Uterus (tissue), 4 donors: Measurements from ENCODE around the gene SP140. TPM values are rescaled to one million over a fixed set of nuclear protein-coding genes. Genes with fewer than 3 reads are reported as not detected.

Experiments
- DNase-seq, 2 donors: peaks; one replicate each; pipeline ENCODE4 v3.0.0-alpha.2; 2019 to 2020
- H3K27ac ChIP-seq, 2 donors: fragments of 200-600 bp; sonication (generic); 1 replicate in 1 of 2; 2 replicates in 1 of 2; pipeline ENCODE4 v1.5.1; 2016 to 2018
- H3K27me3 ChIP-seq, 2 donors: fragments of 200-600 bp; sonication (generic); one replicate each; pipeline ENCODE4 v1.5.1; 2018 to 2019; ENCODE audit warnings: control low read depth in 1 of 2
- H3K36me3 ChIP-seq, 2 donors: fragments of 200-600 bp; sonication (generic); one replicate each; pipeline ENCODE4 v1.5.1; 2019; ENCODE audit warnings: control low read depth in 1 of 2
- H3K4me1 ChIP-seq, 2 donors: fragments of 200-600 bp; sonication (generic); one replicate each; pipeline ENCODE4 v1.5.1; 2018 to 2019; ENCODE audit warnings: control low read depth in 1 of 2
- H3K4me3 ChIP-seq, 2 donors: fragments of 200-600 bp; sonication (generic); 1 replicate in 1 of 2; 2 replicates in 1 of 2; pipeline ENCODE4 v1.5.1; 2018 to 2019; ENCODE audit warnings: mild to moderate bottlenecking in 1 of 2
- H3K9me3 ChIP-seq, 2 donors: fragments of 200-600 bp; sonication (generic); one replicate each; pipeline ENCODE4 v1.5.1; 2019; ENCODE audit warnings: control low read depth in 1 of 2
- CTCF ChIP-seq, 4 experiments: fragments of 200-600 bp in 2 of 4; fragments of 450-650 bp in 2 of 4; sonication (generic) in 2 of 4; IDR thresholded peaks; one replicate each; pipeline ENCODE4 v1.5.1; 2016 to 2019; ENCODE audit warnings: antibody characterized with exemption in 4 of 4, mild to moderate bottlenecking in 2 of 4, moderate library complexity in 1 of 4
- POLR2A ChIP-seq, 2 donors: fragments of 450-650 bp; IDR thresholded peaks; one replicate each; pipeline ENCODE4 v1.6.1; 2016; ENCODE audit warnings: antibody characterized with exemption in 2 of 2, mild to moderate bottlenecking in 1 of 2, moderate library complexity in 1 of 2
- intact Hi-C: fragments of 100-400 bp; cut with DNase I; formaldehyde crosslinking; loops from one replicate; pipeline ENCODE4 v1.15.1; 2023; ENCODE audit warnings: low total_unique reads
- total RNA-seq, 4 donors: library from RNA; depleted of rRNA in 3 of 4; stranded (reverse); fragments of >200 nt in 3 of 4; gene quantifications; one replicate each; pipeline versions ENCODE4 v1.1.0 to v1.2.4, GENCODE V29; 2014 to 2023
- donor health status: DM: yes; HTN: yes; CAD: no.

SP140 gene
- total RNA-seq, 4 donors from 2014 or later, result 0.77 to 1.1 (median 0.97) TPM; not detected in 1

- no peak overlapping the region for H3K27ac ChIP-seq
- TF ChIP-seq CTCF (IDR thresholded peaks at IDR 0.05), result no peak
- no peak for TF ChIP-seq POLR2A (IDR thresholded peaks at IDR 0.05)
- H3K27me3 ChIP-seq, result no peaks in the 10 kb centered on the region
- intact Hi-C loops, result no loop called here
- no peaks in the 10 kb centered on the region for H3K9me3 ChIP-seq
- no peaks in the 10 kb centered on the region for H3K4me1 ChIP-seq
- H3K36me3 ChIP-seq, result no peaks in the 10 kb centered on the region
- DNase-seq, result no peak
- H3K4me3 ChIP-seq, result no peak overlapping the region
Observed at GRCh38 chr2:230322561-230323384, 97.2 kb downstream of the SP140 start.

- no peak for DNase-seq
- no peaks in the 10 kb centered on the region for H3K27me3 ChIP-seq
- no peak for TF ChIP-seq CTCF (IDR thresholded peaks at IDR 0.05)
- no peak for TF ChIP-seq POLR2A (IDR thresholded peaks at IDR 0.05)
- H3K36me3 ChIP-seq, result no peaks in the 10 kb centered on the region
- no peak overlapping the region for H3K27ac ChIP-seq
- H3K9me3 ChIP-seq, result no peaks in the 10 kb centered on the region
- no peak overlapping the region for H3K4me3 ChIP-seq
- intact Hi-C loops, result no loop called here
- no peaks in the 10 kb centered on the region for H3K4me1 ChIP-seq
Observed at GRCh38 chr2:230323385-230324106, 98.0 kb downstream of the SP140 start.

GRCh38 chr2:230324503-230324902 is 99.0 kb downstream of the SP140 start:
- TF ChIP-seq POLR2A (IDR thresholded peaks at IDR 0.05), result no peak
- TF ChIP-seq CTCF (IDR thresholded peaks at IDR 0.05), result no peak
- no peak for DNase-seq
- Histone ChIP-seq H3K27me3 (no peaks in the 10 kb centered on the region), H3K4me3 (no peak overlapping the region), H3K4me1 (no peaks in the 10 kb centered on the region), H3K9me3 (no peaks in the 10 kb centered on the region), H3K27ac (no peak overlapping the region), H3K36me3 (no peaks in the 10 kb centered on the region)
- intact Hi-C loops, result no loop called here

- Histone ChIP-seq H3K36me3 (no peaks in the 10 kb centered on the region), H3K27me3 (no peaks in the 10 kb centered on the region), H3K27ac (no peak overlapping the region), H3K4me1 (no peaks in the 10 kb centered on the region), H3K4me3 (no peak overlapping the region), H3K9me3 (no peaks in the 10 kb centered on the region)
- TF ChIP-seq POLR2A (IDR thresholded peaks at IDR 0.05) (no peak), CTCF (IDR thresholded peaks at IDR 0.05) (no peak)
- intact Hi-C loops, result no loop called here
- DNase-seq, result no peak
Observed at GRCh38 chr2:230325316-230326243, 100.0 kb downstream of the SP140 start.
